ENCODE measurements around the gene NAALADL2. TPM values are rescaled to one million over a fixed set of nuclear protein-coding genes. Genes with fewer than 3 reads are reported as not detected.
"Not testable (repeated sequence)": the region's sequence is repeated elsewhere in the genome, so short reads cannot be mapped to it uniquely, and the experiment has no call there.

Gene NAALADL2
- total and polyA plus RNA-seq, 2 donors (not counting 1 experiment from before 2014, with no cell fraction given): 8.8 to 11.6 TPM

DNA sequence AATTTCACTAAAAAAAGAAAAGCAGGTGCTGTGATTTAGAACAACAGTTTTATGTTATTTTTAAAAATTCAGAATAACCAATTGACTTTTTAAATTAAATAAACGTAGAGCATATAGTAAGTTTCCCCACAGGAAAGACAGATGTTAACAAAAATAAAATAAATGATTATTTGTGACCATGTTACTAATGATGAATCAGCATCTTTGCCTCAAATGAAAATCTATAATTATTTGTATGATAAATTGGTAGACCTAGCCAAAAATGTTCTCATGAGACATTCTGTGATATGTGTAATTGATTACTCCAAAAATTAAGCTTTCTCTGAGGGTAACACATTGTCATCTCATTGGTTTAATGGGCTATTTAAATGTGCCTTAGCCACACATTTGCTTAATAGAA is 948.0 kb downstream of the NAALADL2 start:
- TF ChIP-seq EZH2 (IDR thresholded peaks at IDR 0.05; ENCODE audit: low read length, missing control alignments): no peak
- TF ChIP-seq, protein P1, sequence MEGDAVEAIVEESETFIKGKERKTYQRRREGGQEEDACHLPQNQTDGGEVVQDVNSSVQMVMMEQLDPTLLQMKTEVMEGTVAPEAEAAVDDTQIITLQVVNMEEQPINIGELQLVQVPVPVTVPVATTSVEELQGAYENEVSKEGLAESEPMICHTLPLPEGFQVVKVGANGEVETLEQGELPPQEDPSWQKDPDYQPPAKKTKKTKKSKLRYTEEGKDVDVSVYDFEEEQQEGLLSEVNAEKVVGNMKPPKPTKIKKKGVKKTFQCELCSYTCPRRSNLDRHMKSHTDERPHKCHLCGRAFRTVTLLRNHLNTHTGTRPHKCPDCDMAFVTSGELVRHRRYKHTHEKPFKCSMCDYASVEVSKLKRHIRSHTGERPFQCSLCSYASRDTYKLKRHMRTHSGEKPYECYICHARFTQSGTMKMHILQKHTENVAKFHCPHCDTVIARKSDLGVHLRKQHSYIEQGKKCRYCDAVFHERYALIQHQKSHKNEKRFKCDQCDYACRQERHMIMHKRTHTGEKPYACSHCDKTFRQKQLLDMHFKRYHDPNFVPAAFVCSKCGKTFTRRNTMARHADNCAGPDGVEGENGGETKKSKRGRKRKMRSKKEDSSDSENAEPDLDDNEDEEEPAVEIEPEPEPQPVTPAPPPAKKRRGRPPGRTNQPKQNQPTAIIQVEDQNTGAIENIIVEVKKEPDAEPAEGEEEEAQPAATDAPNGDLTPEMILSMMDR (conservative IDR thresholded peaks at IDR 0.05 in 1 of 2, IDR thresholded peaks at IDR 0.05 in 1 of 2; ENCODE audit: low read depth in 1 of 2, low read length in 2 of 2): no peak
- no peaks in the 10 kb centered on the region for H3K36me3 ChIP-seq (ENCODE audit: control insufficient read depth, insufficient read depth, low read length)
- no peak overlapping the region for H3K27ac ChIP-seq (ENCODE audit: insufficient read depth, low read length)
- no peaks in the 10 kb centered on the region for H3K9me3 ChIP-seq (ENCODE audit: control insufficient read depth, insufficient read depth, low read depth, low read length)
- no peak overlapping the region for H3K9ac ChIP-seq (ENCODE audit: insufficient read depth, low read length)
- no peak overlapping the region for H3K4me2 ChIP-seq (ENCODE audit: extremely low read depth, insufficient read depth, low read length)
- H3K4me1 ChIP-seq (ENCODE audit: control insufficient read depth, extremely low read depth, insufficient read depth, low read length): no peaks in the 10 kb centered on the region
- no peak overlapping the region for H3K4me3 ChIP-seq (replicated peaks in 1 of 4; ENCODE audit: control extremely low read depth in 1 of 4, insufficient read depth in 1 of 4, low read depth in 3 of 4, low read length in 4 of 4)
- no peak overlapping the region for H2AFZ ChIP-seq (ENCODE audit: low read length)
- H3K79me2 ChIP-seq (ENCODE audit: control insufficient read depth, insufficient read depth, low read length): no peaks in the 10 kb centered on the region
- no peaks in the 10 kb centered on the region for H4K20me1 ChIP-seq (ENCODE audit: control insufficient read depth, extremely low read depth, insufficient read depth, low read length)
- no peak for DNase-seq (ENCODE audit: low read depth in 2 of 2)
- no peaks in the 10 kb centered on the region for H3K27me3 ChIP-seq (ENCODE audit: control insufficient read depth, insufficient read depth, low read length)

DNA sequence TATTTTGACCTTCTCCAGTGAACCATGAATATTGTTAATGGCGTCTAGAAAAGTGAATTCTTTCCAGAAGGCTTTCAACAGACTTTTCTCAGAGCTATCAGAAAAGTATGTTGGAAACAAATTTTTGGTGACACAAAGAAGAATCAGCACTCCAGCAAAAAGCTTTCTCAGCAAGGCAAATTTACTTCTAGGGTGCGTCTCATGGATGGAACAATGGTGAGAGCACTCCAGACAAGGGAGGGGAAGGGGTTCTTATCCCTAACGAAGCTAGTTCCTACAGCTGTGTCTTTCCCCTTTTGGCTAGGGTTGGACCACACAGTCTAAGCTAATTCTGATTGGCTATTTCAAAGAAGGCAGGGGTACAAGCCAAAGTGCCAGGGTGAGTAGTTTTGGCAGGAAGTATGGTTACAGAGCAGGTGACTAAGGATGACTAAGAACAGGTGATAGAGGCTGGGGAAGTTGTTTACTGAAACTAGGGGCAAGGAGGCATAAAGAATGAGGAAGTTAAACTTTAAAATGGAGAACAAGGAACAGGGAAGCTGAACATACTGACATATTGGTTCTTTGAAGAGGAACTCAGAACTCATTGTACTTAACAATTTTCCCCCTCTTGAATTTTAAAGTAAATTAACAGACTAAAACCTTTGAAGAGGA is 959.8 kb downstream of the NAALADL2 start:
- Histone ChIP-seq H3K4me3 (replicated peaks in 1 of 4; ENCODE audit: control extremely low read depth in 1 of 4, insufficient read depth in 1 of 4, low read depth in 3 of 4, low read length in 4 of 4) (no peak overlapping the region), H2AFZ (ENCODE audit: low read length) (no peak overlapping the region), H3K27ac (ENCODE audit: insufficient read depth, low read length) (no peak overlapping the region), H3K79me2 (ENCODE audit: control insufficient read depth, insufficient read depth, low read length) (no peaks in the 10 kb centered on the region), H3K9ac (ENCODE audit: insufficient read depth, low read length) (no peak overlapping the region), H3K4me2 (ENCODE audit: extremely low read depth, insufficient read depth, low read length) (no peak overlapping the region), H3K9me3 (ENCODE audit: control insufficient read depth, insufficient read depth, low read depth, low read length) (no peaks in the 10 kb centered on the region), H3K27me3 (ENCODE audit: control insufficient read depth, insufficient read depth, low read length) (no peaks in the 10 kb centered on the region), H3K36me3 (ENCODE audit: control insufficient read depth, insufficient read depth, low read length) (no peaks in the 10 kb centered on the region), H3K4me1 (ENCODE audit: control insufficient read depth, extremely low read depth, insufficient read depth, low read length) (no peaks in the 10 kb centered on the region), H4K20me1 (ENCODE audit: control insufficient read depth, extremely low read depth, insufficient read depth, low read length) (no peaks in the 10 kb centered on the region)
- DNase-seq (ENCODE audit: low read depth in 2 of 2): peak in 1 of 2 donors; percentile 3
- TF ChIP-seq, protein P1 (conservative IDR thresholded peaks at IDR 0.05 in 1 of 2, IDR thresholded peaks at IDR 0.05 in 1 of 2; ENCODE audit: low read depth in 1 of 2, low read length in 2 of 2): no peak
- no peak for TF ChIP-seq EZH2 (IDR thresholded peaks at IDR 0.05; ENCODE audit: low read length, missing control alignments)

DNA sequence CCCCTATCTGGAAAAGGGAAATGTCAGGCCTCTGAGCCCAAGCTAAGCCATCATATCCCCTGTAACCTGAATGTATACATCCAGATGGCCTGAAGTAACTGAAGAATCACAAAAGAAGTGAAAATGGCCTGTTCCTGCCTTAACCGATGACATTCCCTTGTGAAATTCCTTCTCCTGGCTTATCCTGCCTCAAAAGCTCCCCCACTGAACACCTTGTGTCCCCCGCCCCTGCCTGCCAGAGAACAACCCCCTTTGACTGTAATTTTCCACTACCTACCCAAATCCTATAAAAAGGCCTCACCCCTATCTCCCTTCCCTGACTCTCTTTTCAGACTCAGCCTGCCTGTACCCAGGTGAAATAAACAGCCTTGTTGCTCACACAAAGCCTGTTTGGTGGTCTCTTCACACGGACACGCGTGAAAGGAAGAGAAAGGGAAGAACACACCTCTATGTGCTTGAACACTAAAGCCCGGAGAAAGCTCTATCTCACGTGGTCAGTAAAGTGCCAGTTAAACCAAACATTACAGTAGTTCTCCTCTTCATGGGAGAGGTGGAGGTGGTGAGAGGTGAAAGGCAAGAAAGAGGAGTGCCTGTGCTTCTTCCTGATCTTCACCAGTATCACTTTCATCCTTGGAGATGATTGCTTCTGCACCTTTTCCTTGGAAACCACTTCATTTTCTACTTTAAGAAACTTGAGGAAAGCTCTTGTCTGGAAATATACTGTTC is 963.8 kb downstream of the NAALADL2 start:
- not testable (repeated sequence) for H3K36me3 ChIP-seq (ENCODE audit: control insufficient read depth, insufficient read depth, low read length); H3K4me2 ChIP-seq (ENCODE audit: extremely low read depth, insufficient read depth, low read length); H3K27me3 ChIP-seq (ENCODE audit: control insufficient read depth, insufficient read depth, low read length); H4K20me1 ChIP-seq (ENCODE audit: control insufficient read depth, extremely low read depth, insufficient read depth, low read length); H3K9ac ChIP-seq (ENCODE audit: insufficient read depth, low read length); H3K4me1 ChIP-seq (ENCODE audit: control insufficient read depth, extremely low read depth, insufficient read depth, low read length); H3K9me3 ChIP-seq (ENCODE audit: control insufficient read depth, insufficient read depth, low read depth, low read length); H3K27ac ChIP-seq (ENCODE audit: insufficient read depth, low read length); DNase-seq (ENCODE audit: low read depth in 2 of 2); H3K79me2 ChIP-seq (ENCODE audit: control insufficient read depth, insufficient read depth, low read length); H2AFZ ChIP-seq (ENCODE audit: low read length); H3K4me3 ChIP-seq (replicated peaks in 1 of 4; ENCODE audit: control extremely low read depth in 1 of 4, insufficient read depth in 1 of 4, low read depth in 3 of 4, low read length in 4 of 4)

DNA sequence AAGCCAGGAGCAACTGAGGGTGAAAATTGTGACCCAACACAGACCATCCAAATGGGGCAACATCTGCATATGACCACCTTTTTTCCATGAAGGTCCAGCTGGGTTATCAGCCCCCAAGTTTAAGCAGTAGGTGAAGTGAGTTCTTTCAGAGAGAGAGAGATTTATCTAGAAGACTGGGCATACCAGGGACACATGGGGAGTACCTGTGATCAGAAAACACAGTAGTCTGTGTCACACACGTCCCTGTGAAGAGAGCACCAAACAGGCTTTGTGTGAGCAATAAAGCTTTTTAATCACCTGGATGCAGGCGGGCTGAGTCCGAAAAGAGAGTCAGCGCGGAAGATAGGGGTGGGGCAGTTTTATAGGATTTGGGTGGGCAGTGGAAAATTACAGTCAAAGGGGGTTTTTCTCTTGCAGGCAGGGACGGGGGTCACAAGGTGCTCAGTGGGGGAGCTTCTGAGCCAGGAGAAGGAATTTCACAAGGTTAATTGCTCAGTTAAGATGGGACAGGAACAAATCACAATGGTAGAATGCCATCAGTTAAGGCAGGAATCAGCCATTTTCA is 966.0 kb downstream of the NAALADL2 start:
- not testable (repeated sequence) for H3K4me3 ChIP-seq (replicated peaks in 1 of 4; ENCODE audit: control extremely low read depth in 1 of 4, insufficient read depth in 1 of 4, low read depth in 3 of 4, low read length in 4 of 4); H4K20me1 ChIP-seq (ENCODE audit: control insufficient read depth, extremely low read depth, insufficient read depth, low read length); H3K36me3 ChIP-seq (ENCODE audit: control insufficient read depth, insufficient read depth, low read length); H2AFZ ChIP-seq (ENCODE audit: low read length); H3K4me2 ChIP-seq (ENCODE audit: extremely low read depth, insufficient read depth, low read length); H3K79me2 ChIP-seq (ENCODE audit: control insufficient read depth, insufficient read depth, low read length); H3K9me3 ChIP-seq (ENCODE audit: control insufficient read depth, insufficient read depth, low read depth, low read length); H3K9ac ChIP-seq (ENCODE audit: insufficient read depth, low read length); DNase-seq (ENCODE audit: low read depth in 2 of 2); H3K27ac ChIP-seq (ENCODE audit: insufficient read depth, low read length); H3K4me1 ChIP-seq (ENCODE audit: control insufficient read depth, extremely low read depth, insufficient read depth, low read length); H3K27me3 ChIP-seq (ENCODE audit: control insufficient read depth, insufficient read depth, low read length)
